ENCODE measurements around the gene ADGRB2. TPM values are rescaled to one million over a fixed set of nuclear protein-coding genes. Genes with fewer than 3 reads are reported as not detected.

Gene ADGRB2
- total RNA-seq, 2 experiments from 2014 or later = 4.0 to 11.4 TPM

GRCh38 chr1:31688233-31688918 lies 75.8 kb downstream of the ADGRB2 start:
- POLR2A ChIA-PET = no interaction called here

GRCh38 chr1:31687601-31688000 lies 76.5 kb downstream of the ADGRB2 start:
- no TSS peak for BruUV-seq (replicated peaks)

More at GRCh38 chr1:31688233-31688918, 75.8 kb downstream of the ADGRB2 start:
- Histone ChIP-seq H3K9me3 (ENCODE audit: low read length) (no peaks in the 10 kb centered on the region), H3K9me2 (ENCODE audit: insufficient read depth, low read length) (no peaks in the 10 kb centered on the region), H3K4me3 (ENCODE audit: low read depth, low read length, poor library complexity, severe bottlenecking) (no peak overlapping the region), H3K4me2 (ENCODE audit: low read length) (no peak overlapping the region), H3K27ac (ENCODE audit: low read depth, low read length, poor library complexity, severe bottlenecking) (no peak overlapping the region), H2AFZ (ENCODE audit: low read length) (no peak overlapping the region), H3K4me1 (ENCODE audit: insufficient read depth, low read length, poor library complexity, severe bottlenecking) (no peaks in the 10 kb centered on the region), H4K20me1 (ENCODE audit: insufficient read depth, low read length) (no peaks in the 10 kb centered on the region), H3K79me2 (ENCODE audit: insufficient read depth, low read depth, low read length) (no peaks in the 10 kb centered on the region), H3K36me3 (ENCODE audit: insufficient read depth, low read length) (no peaks in the 10 kb centered on the region)
- no peak for TF ChIP-seq CTCF (conservative IDR thresholded peaks at IDR 0.05; ENCODE audit: low read length)
- no peak for TF ChIP-seq EZH2phosphoT487 (IDR thresholded peaks at IDR 0.05; ENCODE audit: borderline replicate concordance, low read depth, low read length)
- CTCF ChIA-PET (ENCODE audit: unreplicated experiment) = no interaction called here
- no TSS peak for BruUV-seq (replicated peaks)
- no peak for DNase-seq (ENCODE audit: low spot score)
- intact Hi-C loops (cut with micrococcal nuclease; ENCODE audit: unreplicated experiment) = no loop called here

More at GRCh38 chr1:31687601-31688000, 76.5 kb downstream of the ADGRB2 start:
- Histone ChIP-seq H3K4me2 (ENCODE audit: low read length) (no peak overlapping the region), H3K27ac (ENCODE audit: low read depth, low read length, poor library complexity, severe bottlenecking) (no peak overlapping the region), H3K79me2 (ENCODE audit: insufficient read depth, low read depth, low read length) (no peaks in the 10 kb centered on the region), H3K36me3 (ENCODE audit: insufficient read depth, low read length) (no peaks in the 10 kb centered on the region), H2AFZ (ENCODE audit: low read length) (no peak overlapping the region), H3K9me3 (ENCODE audit: low read length) (no peaks in the 10 kb centered on the region), H3K4me3 (ENCODE audit: low read depth, low read length, poor library complexity, severe bottlenecking) (no peak overlapping the region), H3K4me1 (ENCODE audit: insufficient read depth, low read length, poor library complexity, severe bottlenecking) (no peaks in the 10 kb centered on the region), H4K20me1 (ENCODE audit: insufficient read depth, low read length) (no peaks in the 10 kb centered on the region), H3K9me2 (ENCODE audit: insufficient read depth, low read length) (no peaks in the 10 kb centered on the region)
- no peak for DNase-seq (ENCODE audit: low spot score)
- ChIA-PET POLR2A (no interaction called here), CTCF (ENCODE audit: unreplicated experiment) (no interaction called here)
- intact Hi-C loops (cut with micrococcal nuclease; ENCODE audit: unreplicated experiment) = no loop called here
- TF ChIP-seq CTCF (conservative IDR thresholded peaks at IDR 0.05; ENCODE audit: low read length) = no peak

Data from OCI-LY7 (cell line).